ENCODE results near the gene ATXN7L1.

- no peak for TF ChIP-seq CTCF (IDR thresholded peaks at IDR 0.05)
- TF ChIP-seq POLR2A (IDR thresholded peaks at IDR 0.05): no peak
Observed at GRCh38 chr7:105707967-105708762, 168.2 kb downstream of the ATXN7L1 start.

Data from esophagus squamous epithelium (tissue), 4 donors.